NCI-H1436 treated with DMSO at 0.1 percent for 48 hours (cell line): ENCODE measurements around the gene CNOT6L.
"Not testable (repeated sequence)": the region's sequence is repeated elsewhere in the genome, so short reads cannot be mapped to it uniquely, and the experiment has no call there.

Experiments
- DNase-seq: peaks from one replicate; lab custom pipeline; 2025; lab: John Stamatoyannopoulos, UW

CNOT6L gene

DNA sequence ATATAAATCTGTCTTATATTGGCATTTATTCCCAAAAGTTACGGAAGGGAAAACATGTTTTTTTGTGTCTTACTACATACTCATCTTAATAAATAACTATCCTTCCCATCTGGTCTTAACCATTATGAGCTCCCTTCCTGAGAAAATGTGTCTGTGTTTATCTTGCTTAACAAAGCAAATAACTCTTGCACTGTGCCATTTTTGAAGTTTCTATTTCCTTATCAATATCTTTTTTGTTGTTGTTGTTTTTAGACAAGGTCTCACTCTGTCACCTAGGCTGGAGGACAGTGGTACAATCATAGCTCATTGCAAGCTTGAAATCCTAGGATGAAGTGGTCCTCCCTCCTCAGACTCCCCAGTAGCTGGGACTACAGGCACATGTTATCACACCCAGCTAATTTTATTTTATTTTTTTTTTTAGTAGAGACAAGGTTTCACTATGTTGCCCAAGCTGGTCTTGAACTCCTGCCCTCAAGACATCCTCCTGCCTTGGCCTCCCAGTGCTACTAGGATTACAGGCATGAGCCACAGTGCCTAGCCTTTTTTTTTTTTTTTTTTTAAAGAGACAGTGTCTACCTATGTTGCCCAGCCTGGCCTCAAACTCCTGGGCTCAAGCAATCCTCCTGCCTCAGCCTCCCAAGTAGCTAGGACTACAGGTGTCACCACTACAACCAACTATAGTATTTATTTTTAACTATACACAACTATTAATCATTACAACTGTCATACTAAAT, 36.9 kb downstream of the CNOT6L start:
- DNase-seq = no peak

GRCh38 chr4:77780762-77781161, 38.4 kb downstream of the CNOT6L start:
- not testable (repeated sequence) for DNase-seq

DNA sequence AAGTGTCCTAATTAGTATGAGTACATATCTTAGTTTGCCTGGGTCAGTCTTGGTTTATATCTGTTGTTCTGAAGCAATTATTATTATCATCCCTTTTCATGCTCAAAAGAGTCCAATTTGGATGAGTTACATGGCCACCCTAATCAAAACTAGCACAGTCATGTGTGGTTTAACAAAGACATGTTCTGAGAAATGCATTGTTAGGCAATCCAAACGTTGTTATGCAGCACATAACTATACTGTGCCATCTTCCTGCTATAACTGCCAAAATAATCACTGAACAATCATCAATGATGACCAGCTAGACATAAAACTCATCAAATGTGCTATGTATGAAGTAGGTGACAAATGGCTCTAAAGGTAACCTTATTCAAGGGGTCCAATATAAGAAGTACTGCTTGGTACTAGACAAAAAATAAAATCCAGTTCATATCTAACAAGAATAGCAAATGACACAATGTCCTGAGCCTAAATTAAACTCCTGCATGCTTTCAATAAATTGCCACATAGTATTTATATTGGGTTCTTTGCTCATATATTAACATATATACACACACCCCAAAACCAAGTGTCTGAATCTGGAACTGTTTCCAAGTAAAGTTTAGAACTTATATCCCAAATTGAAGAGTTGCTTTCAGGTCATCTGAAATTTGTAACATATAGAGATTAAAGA, 41.9 kb downstream of the CNOT6L start:
- no peak for DNase-seq

- no peak for DNase-seq
Observed at GRCh38 chr4:77776182-77777134, 42.7 kb downstream of the CNOT6L start.

DNA sequence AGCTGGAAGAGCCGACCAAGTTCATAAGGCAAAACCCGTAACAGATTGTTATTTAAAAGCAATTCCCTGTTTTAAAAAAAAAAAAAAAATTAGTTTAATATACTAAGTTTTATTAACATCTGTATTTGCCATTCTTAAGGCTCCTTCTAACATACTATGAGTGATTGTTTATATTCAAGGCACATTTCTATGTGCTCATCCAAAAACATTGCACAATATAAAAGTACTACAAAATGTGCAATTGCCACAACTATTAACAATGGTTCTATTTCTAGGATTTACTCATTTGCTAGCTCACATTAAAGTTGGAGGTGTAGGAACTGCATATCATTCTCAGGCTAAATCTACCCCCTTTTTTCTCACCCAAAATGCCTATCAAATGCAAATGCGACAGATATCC, 46.1 kb downstream of the CNOT6L start:
- DNase-seq = no peak

DNA sequence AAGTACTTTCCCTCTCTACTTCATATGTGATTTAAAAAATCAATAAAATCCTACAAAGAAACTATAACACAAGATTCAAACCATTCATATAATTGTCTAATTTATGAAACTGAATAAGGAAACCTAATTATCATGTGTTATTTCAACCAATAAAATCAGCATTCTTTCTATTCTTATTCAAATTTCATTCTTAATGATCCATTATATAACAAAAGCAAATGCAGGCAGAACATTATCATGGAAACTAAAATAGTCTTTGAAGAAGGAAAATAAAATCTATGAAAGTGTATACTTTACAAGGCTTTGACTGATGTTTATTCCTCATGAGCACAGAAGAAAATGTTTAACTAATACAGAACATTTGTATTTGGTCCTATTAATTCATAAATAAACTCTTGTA, 47.6 kb downstream of the CNOT6L start:
- DNase-seq = no peak

DNA sequence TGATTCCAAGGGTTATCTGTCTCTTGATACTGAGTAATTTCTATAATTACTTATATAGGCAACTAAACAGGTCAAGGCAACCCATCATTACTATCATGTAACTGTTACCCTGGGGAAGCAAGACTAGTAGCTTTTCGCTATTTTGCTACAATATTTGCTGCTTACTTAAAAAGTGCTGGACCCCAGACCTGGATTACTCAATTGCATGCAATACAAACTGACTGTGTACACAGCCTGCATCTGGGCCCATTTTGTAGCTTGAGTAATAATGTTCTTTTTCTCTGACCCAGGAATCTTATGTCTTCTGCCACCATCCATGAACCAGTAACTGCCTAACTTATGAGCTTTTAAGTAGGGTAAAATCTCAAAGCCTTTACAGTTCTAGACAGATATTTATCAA, 53.4 kb downstream of the CNOT6L start:
- no peak for DNase-seq

GRCh38 chr4:77762531-77762930, 56.6 kb downstream of the CNOT6L start:
- no peak for DNase-seq

DNA sequence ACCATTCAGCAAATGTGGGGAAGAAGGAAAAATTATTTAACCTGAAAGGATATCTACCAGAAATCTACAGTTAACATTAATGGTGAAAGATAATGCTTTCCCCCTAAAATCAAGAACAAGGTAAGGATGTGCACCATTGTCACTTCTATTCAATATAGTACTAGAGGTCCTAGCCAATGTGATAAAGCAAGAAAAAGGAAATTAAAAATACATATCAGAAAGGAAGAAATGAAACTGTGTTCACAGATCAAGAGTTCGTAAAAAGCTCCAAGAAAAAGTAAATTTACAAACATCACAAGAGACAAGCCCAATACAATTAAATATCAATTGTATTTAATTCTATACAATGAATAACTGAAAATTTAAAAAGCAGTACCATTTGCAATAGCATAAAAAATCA, 57.6 kb downstream of the CNOT6L start:
- no peak for DNase-seq

DNA sequence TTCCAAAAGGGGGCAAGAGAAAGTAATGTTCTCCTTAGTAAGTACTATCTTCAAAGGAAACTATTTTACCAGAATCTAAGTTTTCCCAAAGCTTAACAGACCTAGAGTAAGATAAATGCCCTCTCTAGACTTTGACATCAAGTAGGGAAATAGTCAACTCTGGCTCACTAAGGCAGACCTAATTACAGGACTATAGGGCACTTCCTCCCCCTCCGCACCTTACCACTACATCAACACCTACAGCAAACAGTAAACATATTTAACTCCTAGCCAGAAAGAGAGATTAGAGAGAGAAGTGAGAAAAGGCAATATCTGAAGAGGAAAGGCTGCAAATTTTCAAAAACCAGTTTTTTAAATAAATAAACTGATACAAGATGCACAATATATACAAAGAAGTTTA, 60.4 kb downstream of the CNOT6L start:
- DNase-seq = no peak

GRCh38 chr4:77751764-77752163, 67.4 kb downstream of the CNOT6L start:
- no peak for DNase-seq

DNA sequence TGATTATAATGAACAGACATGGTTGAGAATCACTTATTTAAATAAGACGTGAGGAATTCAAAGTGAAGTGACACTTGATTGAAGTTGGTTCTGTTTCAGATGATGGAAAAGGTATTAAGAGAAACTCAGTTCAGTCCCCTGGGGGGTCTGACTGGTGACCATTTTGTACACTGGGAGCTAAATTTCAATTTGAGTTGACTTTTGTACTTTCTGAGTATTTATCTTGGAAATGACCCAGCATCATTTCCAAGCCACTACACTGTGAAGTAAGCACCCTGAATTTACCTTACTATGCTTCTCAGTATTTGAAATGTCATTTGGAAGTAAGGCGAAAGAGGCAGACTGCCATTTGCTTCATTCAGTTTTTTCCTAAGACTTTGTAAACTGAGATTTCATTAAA, 73.4 kb downstream of the CNOT6L start:
- DNase-seq = no peak

- DNase-seq = no peak
Observed at GRCh38 chr4:77742054-77742453, 77.1 kb downstream of the CNOT6L start.

- DNase-seq = no peak
Observed at GRCh38 chr4:77740480-77740879, 78.7 kb downstream of the CNOT6L start.

- no peak for DNase-seq
Observed at GRCh38 chr4:77734928-77735327, 84.2 kb downstream of the CNOT6L start.

GRCh38 chr4:77731656-77732055, 87.5 kb downstream of the CNOT6L start:
- no peak for DNase-seq

GRCh38 chr4:77728420-77728819, 90.7 kb downstream of the CNOT6L start:
- DNase-seq = no peak

DNA sequence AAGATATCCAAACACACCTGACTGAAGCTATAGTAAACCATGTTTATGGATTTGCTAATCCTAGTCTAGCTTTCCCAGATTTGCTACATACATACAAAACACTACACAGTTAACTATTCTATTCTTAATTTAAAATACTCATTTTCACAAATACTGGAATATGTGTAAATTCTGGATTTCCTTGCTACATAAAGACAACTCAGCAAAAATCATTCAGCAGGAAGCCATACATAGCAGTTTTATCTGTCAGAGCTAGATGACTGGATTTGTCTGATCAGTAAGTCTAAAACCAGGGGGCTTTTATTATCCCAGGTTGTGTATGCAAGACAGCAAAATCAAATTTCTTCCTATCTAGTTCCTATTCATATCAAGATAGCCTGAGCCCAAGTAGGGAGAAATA, 98.1 kb downstream of the CNOT6L start:
- no peak for DNase-seq

DNA sequence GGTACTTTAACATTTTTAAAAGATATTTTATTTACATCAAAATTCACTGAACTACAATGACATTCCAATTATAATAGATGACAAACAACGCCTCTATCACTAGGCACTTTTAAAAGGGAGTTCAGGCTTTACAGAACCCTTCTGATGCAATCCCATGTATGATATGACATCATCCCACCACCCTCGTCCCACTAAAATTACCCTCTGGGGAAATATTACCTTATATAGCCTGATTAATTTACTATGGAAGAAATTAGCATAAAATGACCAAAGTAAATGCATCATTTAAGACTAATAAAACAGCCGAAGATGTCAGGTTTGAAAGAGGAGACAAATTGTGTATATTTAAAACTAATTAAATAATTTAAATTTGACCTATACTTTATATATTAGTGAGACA, 100.7 kb downstream of the CNOT6L start:
- DNase-seq = not testable (repeated sequence)

DNA sequence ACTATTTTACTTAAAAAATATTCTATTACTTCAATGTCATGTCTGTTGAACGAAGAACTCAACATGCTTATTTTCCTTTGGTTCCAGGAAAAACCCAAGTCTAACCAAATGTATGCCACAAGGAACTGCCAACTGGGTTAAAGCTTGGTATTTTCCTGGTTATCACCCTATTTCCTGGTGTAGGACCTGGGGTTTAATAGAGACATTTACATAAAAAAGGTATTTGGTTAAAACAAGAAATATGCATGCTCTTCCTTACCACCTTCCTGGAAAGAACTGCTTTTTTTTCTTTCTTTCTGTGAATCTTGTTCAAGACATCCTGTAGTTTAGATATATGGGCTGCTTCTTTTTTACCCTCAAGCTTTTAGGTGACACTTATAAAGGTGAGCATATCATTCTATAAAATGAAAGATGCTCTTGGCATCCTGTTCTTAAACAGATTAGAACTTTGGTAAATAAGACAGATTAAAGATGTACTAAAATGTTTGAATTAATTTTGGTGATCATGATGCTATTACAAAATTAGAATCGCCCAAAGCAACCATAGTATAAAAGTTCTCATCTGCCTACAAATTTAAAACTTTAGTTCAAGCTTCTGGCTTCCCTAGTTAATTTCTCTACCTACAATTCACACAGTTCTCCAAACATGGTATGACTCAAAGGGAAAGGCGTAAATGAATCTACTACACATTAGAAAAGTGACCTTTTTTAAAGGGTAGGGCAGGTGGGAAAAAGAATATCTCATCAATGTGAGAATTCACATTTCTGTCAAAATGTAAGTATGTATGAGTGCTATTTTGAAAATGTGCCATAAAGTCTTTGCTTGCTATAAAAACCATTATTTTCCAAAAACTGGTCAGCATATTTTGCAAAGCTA, 103.5 kb downstream of the CNOT6L start:
- no peak for DNase-seq

GRCh38 chr4:77714514-77714913, 104.7 kb downstream of the CNOT6L start:
- DNase-seq = no peak

DNA sequence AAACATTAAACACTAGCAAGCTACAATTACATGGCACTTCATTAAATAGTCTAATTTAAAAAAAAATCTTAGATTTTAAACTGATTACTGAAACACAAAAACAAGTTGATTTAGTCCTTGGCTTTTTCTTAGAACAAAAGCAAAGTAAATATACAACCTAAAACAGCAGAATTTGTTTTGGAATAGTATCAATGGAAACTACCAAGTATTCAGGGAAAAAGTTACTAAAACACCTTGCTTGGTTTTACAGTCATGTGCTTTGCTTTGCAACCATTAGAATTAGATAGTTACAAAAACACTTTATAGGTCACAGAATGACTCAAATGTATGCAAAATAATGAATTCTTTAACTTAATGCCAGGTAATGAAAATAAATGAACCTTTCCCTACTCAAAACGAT, 105.3 kb downstream of the CNOT6L start:
- DNase-seq = no peak
